DMS 273 (cell line): ENCODE results near the gene NLN.
"Not testable (repeated sequence)": the region's sequence is repeated elsewhere in the genome, so short reads cannot be mapped to it uniquely, and the experiment has no call there.

ENCODE experiments used
- DNase-seq: peaks from one replicate; lab custom pipeline; 2025; ENCODE audit not compliant: unreplicated experiment; lab: John Stamatoyannopoulos, UW

NLN gene

GRCh38 chr5:65771266-65771665 lies 49.3 kb downstream of the NLN start:
- DNase-seq: no peak

- DNase-seq: not testable (repeated sequence)
These were observed 51.0 kb downstream of the NLN start for GRCh38 chr5:65772963-65773362.

GRCh38 chr5:65774346-65774745 lies 52.3 kb downstream of the NLN start:
- DNase-seq: no peak

- DNase-seq: no peak
These were observed 53.5 kb downstream of the NLN start for GRCh38 chr5:65775476-65775875.

- DNase-seq: peak; percentile 13
These were observed 54.6 kb downstream of the NLN start for GRCh38 chr5:65776441-65777141.

GRCh38 chr5:65778126-65778525 lies 56.1 kb downstream of the NLN start:
- DNase-seq: no peak

- DNase-seq: no peak
These were observed 57.6 kb downstream of the NLN start for GRCh38 chr5:65779643-65780042.

GRCh38 chr5:65788296-65788695 lies 66.3 kb downstream of the NLN start:
- not testable (repeated sequence) for DNase-seq

GRCh38 chr5:65790371-65791163 lies 68.6 kb downstream of the NLN start:
- DNase-seq: no peak

- no peak for DNase-seq
These were observed 70.0 kb downstream of the NLN start for GRCh38 chr5:65791712-65792673.

- no peak for DNase-seq
These were observed 74.3 kb downstream of the NLN start for GRCh38 chr5:65796269-65796668.

GRCh38 chr5:65796751-65797316 lies 74.8 kb downstream of the NLN start:
- DNase-seq: no peak

GRCh38 chr5:65797481-65797880 lies 75.5 kb downstream of the NLN start:
- DNase-seq: no peak

- no peak for DNase-seq
These were observed 77.9 kb downstream of the NLN start for GRCh38 chr5:65799857-65800256.

GRCh38 chr5:65800775-65801174 lies 78.8 kb downstream of the NLN start:
- no peak for DNase-seq

- DNase-seq: no peak
These were observed 79.4 kb downstream of the NLN start for GRCh38 chr5:65801352-65801783.

GRCh38 chr5:65802080-65802479 lies 80.1 kb downstream of the NLN start:
- no peak for DNase-seq

GRCh38 chr5:65802820-65803219 lies 80.8 kb downstream of the NLN start:
- DNase-seq: no peak

GRCh38 chr5:65803699-65804391 lies 81.8 kb downstream of the NLN start:
- no peak for DNase-seq

- no peak for DNase-seq
These were observed 83.1 kb downstream of the NLN start for GRCh38 chr5:65805089-65805488.
